Spleen (tissue), 11 donors: Measurements from ENCODE around the gene RAD51B. TPM values are rescaled to one million over a fixed set of nuclear protein-coding genes. Genes with fewer than 3 reads are reported as not detected.

Experiments
- DNase-seq: peaks from one replicate; pipeline ENCODE4 v3.0.0-alpha.2; 2020
- H3K27ac ChIP-seq, 8 donors: fragments of 200-600 bp; sonication (generic) in 7 of 8; 1 replicate in 4 of 8; 2 replicates in 4 of 8; pipeline versions ENCODE4 v1.5.0 to v1.8.0; 2016 to 2021; ENCODE audit warnings: inconsistent platforms in 4 of 8, mild to moderate bottlenecking in 4 of 8, moderate library complexity in 1 of 8
- H3K27me3 ChIP-seq, 7 donors: fragments of 200-600 bp; sonication (generic) in 6 of 7; replicated peaks in 1 of 7; 1 replicate in 4 of 7; 2 replicates in 3 of 7; pipeline versions ENCODE4 v1.5.0 to v1.8.0; 2016 to 2021; ENCODE audit warnings: inconsistent platforms in 3 of 7, mild to moderate bottlenecking in 1 of 7
- H3K36me3 ChIP-seq, 6 donors: fragments of 200-600 bp; sonication (generic) in 5 of 6; 1 replicate in 4 of 6; 2 replicates in 2 of 6; pipeline versions ENCODE4 v1.5.0 to v1.8.0; 2016 to 2021; ENCODE audit warnings: inconsistent platforms in 2 of 6
- H3K4me1 ChIP-seq, 6 donors: fragments of 200-600 bp; sonication (generic) in 5 of 6; 1 replicate in 3 of 6; 2 replicates in 3 of 6; pipeline versions ENCODE4 v1.5.0 to v1.8.0; 2016 to 2021; ENCODE audit warnings: inconsistent platforms in 3 of 6
- H3K4me3 ChIP-seq, 8 donors: fragments of 200-600 bp; sonication (generic) in 7 of 8; 1 replicate in 4 of 8; 2 replicates in 4 of 8; pipeline versions ENCODE4 v1.5.0 to v1.8.0; 2016 to 2021; ENCODE audit warnings: inconsistent platforms in 4 of 8, mild to moderate bottlenecking in 4 of 8, moderate library complexity in 2 of 8
- H3K9me3 ChIP-seq, 8 donors: fragments of 200-600 bp; sonication (generic) in 7 of 8; 1 replicate in 4 of 8; 2 replicates in 4 of 8; pipeline versions ENCODE4 v1.5.0 to v1.8.0; 2016 to 2021; ENCODE audit warnings: inconsistent platforms in 4 of 8
- POLR2A ChIP-seq, 3 donors: fragments of 450-650 bp; IDR thresholded peaks; one replicate each; pipeline ENCODE4 v1.5.1; 2017; ENCODE audit warnings: antibody characterized with exemption in 3 of 3, mild to moderate bottlenecking in 1 of 3
- POLR2AphosphoS5 ChIP-seq, 3 donors: sonication (generic); formaldehyde crosslinking; IDR thresholded peaks; one replicate each; pipeline ENCODE4 v1.5.1; 2017; ENCODE audit warnings: antibody characterized with exemption in 3 of 3
- WGBS, 5 donors: extraction: QIAGEN DNeasy Blood & Tissue Kit in 3 of 5; methylation state at CpG; one replicate each; pipeline versions ENCODE4 v1.1.5 to v1.1.7; 2013 to 2018; 5-methylcytosine and 5-hydroxymethylcytosine counted together
- intact Hi-C: fragments of 100-400 bp; cut with DNase I; formaldehyde crosslinking; loops from one replicate; pipeline ENCODE4 v1.15.0; 2023; ENCODE audit warnings: low total_unique reads
- polyA plus RNA-seq, 3 donors: library from polyadenylated mRNA; stranded (reverse); fragments of 200-250 nt; gene quantifications; one replicate each; pipeline ENCODE4 v1.2.1, GENCODE V29; 2013
- total RNA-seq, 7 donors: library from RNA; depleted of rRNA in 3 of 7; stranded (reverse); fragments of >200 nt in 3 of 7; fragmentation: NEBNext Ultra II Directional in 4 of 7; extraction: Animal tissue kit (Norgen Biotek cat#: 25700) in 4 of 7; gene quantifications; one replicate each; pipeline versions ENCODE4 v1.1.0 to v1.2.1, GENCODE V29; 2016 to 2021
- TF ChIP-seq, protein P1 (sequence below), 11 experiments: fragments of 200-600 bp in 7 of 11; fragments of 450-650 bp in 4 of 11; sonication (generic) in 4 of 11; IDR thresholded peaks in 8 of 11; conservative IDR thresholded peaks in 3 of 11; 1 replicate in 7 of 11; 2 replicates in 4 of 11; pipeline versions ENCODE4 v1.4.0 to v1.8.0; 2016 to 2021; ENCODE audit warnings: antibody characterized with exemption in 11 of 11, inconsistent platforms in 4 of 11, mild to moderate bottlenecking in 1 of 11
- donor health status: healthy with polysubstance abuse.
- donor health status: DM: no; HTN: no; CAD: no; lungs with moderate emphysema.
- donor health status: DM: no; HTN: no; CAD: no.
- donor health status: Bipolar disorder and iron deficiency.
- donor health status: healthy.
- donor health status: DM: no; HTN: no; CAD: no.
- donor health status: DM: yes; HTN: yes; CAD: no.

RAD51B gene
- total and polyA plus RNA-seq, 10 donors = 4.2 to 43.7 (median 29.8) TPM

DNA sequence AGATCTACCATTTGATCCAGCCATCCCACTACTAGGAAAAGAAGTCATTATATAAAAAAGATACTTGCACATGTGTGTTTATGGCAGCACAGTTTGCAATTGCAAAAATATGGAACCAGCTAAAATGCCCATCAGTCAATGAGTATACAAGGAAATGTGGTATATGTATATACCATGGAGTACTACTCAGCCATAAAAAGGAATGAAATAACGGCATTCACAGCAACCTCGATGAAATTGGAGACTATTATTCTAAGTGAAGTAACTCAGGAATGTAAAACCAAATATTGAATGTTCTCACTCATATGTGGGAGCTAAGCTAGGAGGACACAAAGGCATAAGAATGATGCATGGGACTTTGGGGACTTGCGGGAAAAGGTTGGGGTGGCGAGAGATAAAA, 402.6 kb downstream of the RAD51B start:
- TF ChIP-seq POLR2AphosphoS5 (IDR thresholded peaks at IDR 0.05) (no peak), POLR2A (IDR thresholded peaks at IDR 0.05) (no peak)
- TF ChIP-seq, protein P1, sequence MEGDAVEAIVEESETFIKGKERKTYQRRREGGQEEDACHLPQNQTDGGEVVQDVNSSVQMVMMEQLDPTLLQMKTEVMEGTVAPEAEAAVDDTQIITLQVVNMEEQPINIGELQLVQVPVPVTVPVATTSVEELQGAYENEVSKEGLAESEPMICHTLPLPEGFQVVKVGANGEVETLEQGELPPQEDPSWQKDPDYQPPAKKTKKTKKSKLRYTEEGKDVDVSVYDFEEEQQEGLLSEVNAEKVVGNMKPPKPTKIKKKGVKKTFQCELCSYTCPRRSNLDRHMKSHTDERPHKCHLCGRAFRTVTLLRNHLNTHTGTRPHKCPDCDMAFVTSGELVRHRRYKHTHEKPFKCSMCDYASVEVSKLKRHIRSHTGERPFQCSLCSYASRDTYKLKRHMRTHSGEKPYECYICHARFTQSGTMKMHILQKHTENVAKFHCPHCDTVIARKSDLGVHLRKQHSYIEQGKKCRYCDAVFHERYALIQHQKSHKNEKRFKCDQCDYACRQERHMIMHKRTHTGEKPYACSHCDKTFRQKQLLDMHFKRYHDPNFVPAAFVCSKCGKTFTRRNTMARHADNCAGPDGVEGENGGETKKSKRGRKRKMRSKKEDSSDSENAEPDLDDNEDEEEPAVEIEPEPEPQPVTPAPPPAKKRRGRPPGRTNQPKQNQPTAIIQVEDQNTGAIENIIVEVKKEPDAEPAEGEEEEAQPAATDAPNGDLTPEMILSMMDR (IDR thresholded peaks at IDR 0.05 in 8 of 11, conservative IDR thresholded peaks at IDR 0.05 in 3 of 11) = no peak
- DNase-seq = no peak
- H3K4me3 ChIP-seq = no peak overlapping the region
- intact Hi-C loops = no loop called here
- H3K4me1 ChIP-seq = no peaks in the 10 kb centered on the region
- WGBS, 5 donors = 97 to 99% (median 98%) methylated on average over 4 of the region's 4 CpGs
- H3K36me3 ChIP-seq = no peaks in the 10 kb centered on the region
- no peak overlapping the region for H3K27ac ChIP-seq
- H3K9me3 ChIP-seq = no peaks in the 10 kb centered on the region
- H3K27me3 ChIP-seq = no peaks in the 10 kb centered on the region

DNA sequence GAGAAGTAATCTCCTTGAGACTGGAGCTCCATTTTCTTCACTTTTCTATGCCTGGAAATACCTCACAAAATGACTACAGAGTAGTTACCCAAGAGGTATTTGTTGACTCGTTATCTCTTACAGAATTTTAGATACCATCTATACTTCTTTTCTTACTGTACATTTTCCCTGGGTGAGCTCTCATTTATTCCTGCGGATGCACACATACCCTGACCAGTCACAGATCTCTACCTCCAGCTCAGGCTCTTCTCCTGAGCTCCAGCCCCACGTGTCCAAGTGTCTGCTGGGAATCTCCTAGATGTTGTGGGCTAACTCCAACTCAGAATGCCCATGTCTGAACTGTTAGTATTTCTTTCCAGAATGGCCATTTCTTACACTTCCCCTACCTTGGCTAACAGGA, 403.1 kb downstream of the RAD51B start:
- intact Hi-C loops = no loop called here
- 94 to 99% (median 95%) methylated on average over 3 of the region's 3 CpGs for whole genome bisulfite sequencing, 5 donors

DNA sequence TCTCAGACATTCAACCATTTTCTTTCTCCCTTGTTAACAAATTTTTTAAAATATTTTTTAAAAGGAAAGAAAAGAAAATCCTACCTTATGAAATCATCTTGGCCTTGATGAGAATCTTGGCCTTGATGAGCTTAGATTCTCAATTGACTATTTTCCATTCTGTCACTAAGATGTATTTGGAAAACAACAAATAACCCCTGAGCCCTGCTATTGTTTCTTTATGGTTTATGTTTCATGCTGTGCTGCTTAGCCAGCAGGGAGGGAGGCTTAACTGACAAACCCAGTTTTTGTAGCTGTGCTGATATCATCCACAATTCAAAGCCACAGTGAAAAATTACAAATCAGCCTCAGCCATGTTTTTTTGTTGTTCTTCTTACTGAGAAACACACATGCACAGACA, 404.1 kb downstream of the RAD51B start:
- intact Hi-C loops = no loop called here
- Histone ChIP-seq H3K9me3 (no peaks in the 10 kb centered on the region), H3K27me3 (no peaks in the 10 kb centered on the region), H3K4me3 (no peak overlapping the region), H3K27ac (no peak overlapping the region), H3K36me3 (no peaks in the 10 kb centered on the region), H3K4me1 (no peaks in the 10 kb centered on the region)
- no peak for DNase-seq
- TF ChIP-seq POLR2AphosphoS5 (IDR thresholded peaks at IDR 0.05) = no peak
- TF ChIP-seq, protein P1 (IDR thresholded peaks at IDR 0.05 in 8 of 11, conservative IDR thresholded peaks at IDR 0.05 in 3 of 11) = no peak

More for the DNA sequence above, 403.1 kb downstream of the RAD51B start:
- Histone ChIP-seq H3K4me3 (no peak overlapping the region), H3K9me3 (no peaks in the 10 kb centered on the region), H3K4me1 (no peaks in the 10 kb centered on the region), H3K36me3 (no peaks in the 10 kb centered on the region), H3K27me3 (no peaks in the 10 kb centered on the region), H3K27ac (no peak overlapping the region)
- no peak for TF ChIP-seq POLR2A (IDR thresholded peaks at IDR 0.05)
- TF ChIP-seq, protein P1 (IDR thresholded peaks at IDR 0.05 in 8 of 11, conservative IDR thresholded peaks at IDR 0.05 in 3 of 11) = no peak
- TF ChIP-seq POLR2AphosphoS5 (IDR thresholded peaks at IDR 0.05) = no peak
- no peak for DNase-seq

DNA sequence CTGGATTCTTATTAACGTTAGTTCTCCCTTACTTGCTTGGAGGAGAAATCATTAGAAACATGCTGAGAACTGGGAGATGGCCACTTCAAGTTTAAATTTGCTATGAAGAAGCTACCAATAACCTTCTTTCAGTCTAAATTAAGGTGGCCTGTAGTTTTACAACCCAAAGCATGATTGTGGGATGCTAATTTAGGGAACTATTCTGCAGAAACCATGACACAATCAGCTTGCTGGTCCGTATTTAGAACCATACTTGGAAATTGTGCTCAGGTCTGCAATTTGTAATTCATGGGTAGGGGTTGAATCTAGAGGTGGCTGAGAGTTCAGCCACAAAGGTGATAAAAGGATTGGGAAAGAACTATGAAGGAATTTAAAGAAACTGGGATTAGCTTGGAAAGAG, 405.7 kb downstream of the RAD51B start:
- Histone ChIP-seq H3K27ac (no peak overlapping the region), H3K9me3 (no peaks in the 10 kb centered on the region), H3K27me3 (no peaks in the 10 kb centered on the region), H3K4me1 (no peaks in the 10 kb centered on the region), H3K36me3 (no peaks in the 10 kb centered on the region), H3K4me3 (no peak overlapping the region)
- intact Hi-C loops = no loop called here
- no peak for DNase-seq
- TF ChIP-seq POLR2A (IDR thresholded peaks at IDR 0.05) (no peak), POLR2AphosphoS5 (IDR thresholded peaks at IDR 0.05) (no peak)
- TF ChIP-seq, protein P1 (IDR thresholded peaks at IDR 0.05 in 8 of 11, conservative IDR thresholded peaks at IDR 0.05 in 3 of 11) = no peak
- WGBS, 5 donors = 73 to 91% (median 84%) methylated on average over 2 of the region's 2 CpGs
